ENCODE measurements around the gene TXNRD2. TPM values are rescaled to one million over a fixed set of nuclear protein-coding genes. Genes with fewer than 3 reads are reported as not detected.

The TXNRD2 gene
- total RNA-seq, 1 donor from 2014 or later = 25.7 TPM

DNA sequence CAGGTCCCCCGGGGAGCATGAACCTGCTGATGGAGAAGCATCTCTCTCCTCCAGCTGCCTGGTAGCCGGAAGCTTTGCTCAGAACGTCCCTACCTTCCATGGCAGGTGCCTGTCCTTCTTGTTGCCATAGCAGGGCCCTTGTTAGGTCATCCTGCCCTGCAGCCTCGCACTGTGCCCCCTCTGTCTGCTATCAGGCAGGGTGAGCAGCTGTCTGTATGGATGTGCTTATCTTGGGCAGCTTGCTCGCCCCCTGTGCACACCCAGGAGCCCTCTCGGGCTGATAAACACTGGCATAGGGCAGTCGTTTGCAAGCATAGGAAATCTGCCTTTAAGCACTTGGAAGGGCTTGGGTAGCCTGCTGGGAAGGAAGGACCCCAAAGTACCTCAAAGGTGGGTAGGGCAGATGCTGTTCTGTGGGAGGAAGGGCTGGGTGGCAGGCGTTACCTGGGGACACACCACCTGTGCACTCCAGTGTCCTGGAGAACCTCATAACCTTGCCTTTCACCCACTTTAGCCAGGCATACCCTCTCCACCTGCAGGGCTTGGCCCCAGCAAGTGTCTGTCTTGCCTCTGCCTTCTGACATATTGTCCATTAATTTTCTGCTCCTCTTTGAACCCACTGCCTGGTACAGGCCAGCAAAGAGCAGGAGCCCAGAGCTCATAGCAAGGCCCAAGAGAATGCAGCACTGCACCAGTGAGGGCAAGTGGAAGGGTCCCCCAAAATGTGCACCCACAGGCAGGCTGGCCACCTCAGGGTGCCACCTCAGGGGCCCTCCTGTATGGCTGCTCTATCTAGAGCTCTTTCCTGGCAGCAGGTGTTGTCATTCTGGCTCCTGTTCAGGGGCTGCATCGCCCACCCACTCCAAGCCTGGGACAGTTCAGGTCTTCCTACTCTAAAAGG lies 8.0 kb downstream of the TXNRD2 start:
- FAIRE-seq = no peak
- H3K9me3 Mint-ChIP-seq (ENCODE audit: unreplicated experiment) = peaks cover 19% of the 10 kb centered on the region
- Histone ChIP-seq H3K27me3 (ENCODE audit: insufficient read depth, low read length) (no peaks in the 10 kb centered on the region), H3K4me1 (ENCODE audit: insufficient read depth, low read length) (no peaks in the 10 kb centered on the region), H2AFZ (ENCODE audit: low read depth, low read length) (no peak overlapping the region), H3K4me3 (ENCODE audit: insufficient read depth, low read depth, low read length) (no peak overlapping the region), H3K4me2 (ENCODE audit: low read length) (no peak overlapping the region), H3K79me2 (ENCODE audit: insufficient read depth, low read length) (no peaks in the 10 kb centered on the region), H3K9ac (ENCODE audit: low read length) (no peak overlapping the region), H3K27ac (ENCODE audit: low read depth, low read length) (no peak overlapping the region), H3K36me3 (ENCODE audit: insufficient read depth, low read length) (no peaks in the 10 kb centered on the region), H4K20me1 (ENCODE audit: insufficient read depth, low read length) (no peaks in the 10 kb centered on the region), H3K9me3 (ENCODE audit: insufficient read depth, low read depth, low read length) (no peaks in the 10 kb centered on the region)
- no peaks in the 10 kb centered on the region for H3K4me1 Mint-ChIP-seq (ENCODE audit: low read depth, unreplicated experiment)
- no peak for TF ChIP-seq EZH2 (IDR thresholded peaks at IDR 0.05; ENCODE audit: insufficient read depth, low read length)
- H3K4me3 Mint-ChIP-seq (ENCODE audit: unreplicated experiment) = no peak overlapping the region
- no peak for DNase-seq (ENCODE audit: low read depth)
- H3K27me3 Mint-ChIP-seq (ENCODE audit: low read depth, unreplicated experiment) = peaks cover 4% of the 10 kb centered on the region
- H3K27ac Mint-ChIP-seq (ENCODE audit: unreplicated experiment) = no peak overlapping the region
- H3K36me3 Mint-ChIP-seq (ENCODE audit: low read depth, unreplicated experiment) = peaks cover 26% of the 10 kb centered on the region

DNA sequence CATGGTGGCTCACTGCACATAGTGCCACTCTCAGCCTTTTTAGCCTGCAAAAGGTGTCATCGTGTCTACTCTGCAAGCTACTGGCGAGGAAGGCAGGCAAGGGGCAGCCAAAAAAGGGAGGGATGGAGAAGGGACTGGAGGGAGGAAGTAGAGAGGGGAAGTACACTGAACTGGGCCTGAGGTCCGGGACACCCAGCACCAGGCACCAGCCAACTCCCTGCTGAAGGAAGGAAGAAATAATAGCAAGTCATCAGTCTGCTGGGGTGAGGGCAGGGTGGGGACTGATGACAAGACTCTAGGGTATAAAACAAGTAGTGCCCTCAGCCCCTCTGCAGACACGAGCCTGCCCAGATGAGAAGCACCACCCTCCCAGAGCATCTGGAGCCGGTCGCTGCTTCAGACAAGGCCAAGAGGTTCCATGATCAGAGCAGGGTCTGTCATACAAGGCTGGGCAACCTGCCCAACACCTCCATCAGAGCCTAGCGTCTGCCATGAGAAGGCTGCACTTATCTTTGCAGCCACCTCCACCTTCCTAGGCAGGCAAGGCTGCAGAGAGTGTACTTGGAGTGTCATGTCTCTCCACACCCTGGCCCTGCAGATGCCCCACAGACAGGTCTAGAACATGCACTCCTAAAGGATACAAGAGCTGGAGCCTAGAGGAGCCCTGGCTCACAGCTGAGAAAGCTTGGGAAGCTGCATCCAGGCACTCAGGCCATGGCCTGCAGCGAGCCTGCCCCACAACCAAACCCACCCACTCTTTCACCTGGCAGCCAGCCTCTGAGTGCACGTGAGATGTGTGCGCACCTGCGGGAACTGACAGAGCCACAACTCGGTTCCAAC lies 9.0 kb downstream of the TXNRD2 start:
- no peaks in the 10 kb centered on the region for H4K20me1 ChIP-seq (ENCODE audit: insufficient read depth, low read length)
- H3K9me3 ChIP-seq (ENCODE audit: insufficient read depth, low read depth, low read length) = no peaks in the 10 kb centered on the region
- H3K4me1 ChIP-seq (ENCODE audit: insufficient read depth, low read length) = no peaks in the 10 kb centered on the region
- no peak overlapping the region for H3K4me3 ChIP-seq (ENCODE audit: insufficient read depth, low read depth, low read length)
- H3K27ac ChIP-seq (ENCODE audit: low read depth, low read length) = no peak overlapping the region
- FAIRE-seq (no peak), DNase-seq (ENCODE audit: low read depth) (no peak)
- H3K36me3 ChIP-seq (ENCODE audit: insufficient read depth, low read length) = no peaks in the 10 kb centered on the region
- Mint-ChIP-seq H3K27me3 (ENCODE audit: low read depth, unreplicated experiment) (peaks cover 4% of the 10 kb centered on the region), H3K36me3 (ENCODE audit: low read depth, unreplicated experiment) (peaks cover 23% of the 10 kb centered on the region), H3K4me1 (ENCODE audit: low read depth, unreplicated experiment) (no peaks in the 10 kb centered on the region), H3K27ac (ENCODE audit: unreplicated experiment) (no peak overlapping the region), H3K4me3 (ENCODE audit: unreplicated experiment) (no peak overlapping the region), H3K9me3 (ENCODE audit: unreplicated experiment) (peaks cover 19% of the 10 kb centered on the region)
- no peak overlapping the region for H3K4me2 ChIP-seq (ENCODE audit: low read length)
- H3K9ac ChIP-seq (ENCODE audit: low read length) = no peak overlapping the region
- no peaks in the 10 kb centered on the region for H3K27me3 ChIP-seq (ENCODE audit: insufficient read depth, low read length)
- no peak overlapping the region for H2AFZ ChIP-seq (ENCODE audit: low read depth, low read length)
- H3K79me2 ChIP-seq (ENCODE audit: insufficient read depth, low read length) = no peaks in the 10 kb centered on the region
- no peak for TF ChIP-seq EZH2 (IDR thresholded peaks at IDR 0.05; ENCODE audit: insufficient read depth, low read length)
- TF ChIP-seq, protein P1, sequence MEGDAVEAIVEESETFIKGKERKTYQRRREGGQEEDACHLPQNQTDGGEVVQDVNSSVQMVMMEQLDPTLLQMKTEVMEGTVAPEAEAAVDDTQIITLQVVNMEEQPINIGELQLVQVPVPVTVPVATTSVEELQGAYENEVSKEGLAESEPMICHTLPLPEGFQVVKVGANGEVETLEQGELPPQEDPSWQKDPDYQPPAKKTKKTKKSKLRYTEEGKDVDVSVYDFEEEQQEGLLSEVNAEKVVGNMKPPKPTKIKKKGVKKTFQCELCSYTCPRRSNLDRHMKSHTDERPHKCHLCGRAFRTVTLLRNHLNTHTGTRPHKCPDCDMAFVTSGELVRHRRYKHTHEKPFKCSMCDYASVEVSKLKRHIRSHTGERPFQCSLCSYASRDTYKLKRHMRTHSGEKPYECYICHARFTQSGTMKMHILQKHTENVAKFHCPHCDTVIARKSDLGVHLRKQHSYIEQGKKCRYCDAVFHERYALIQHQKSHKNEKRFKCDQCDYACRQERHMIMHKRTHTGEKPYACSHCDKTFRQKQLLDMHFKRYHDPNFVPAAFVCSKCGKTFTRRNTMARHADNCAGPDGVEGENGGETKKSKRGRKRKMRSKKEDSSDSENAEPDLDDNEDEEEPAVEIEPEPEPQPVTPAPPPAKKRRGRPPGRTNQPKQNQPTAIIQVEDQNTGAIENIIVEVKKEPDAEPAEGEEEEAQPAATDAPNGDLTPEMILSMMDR (IDR thresholded peaks at IDR 0.05; ENCODE audit: insufficient read depth, low read depth, low read length) = no peak

DNA sequence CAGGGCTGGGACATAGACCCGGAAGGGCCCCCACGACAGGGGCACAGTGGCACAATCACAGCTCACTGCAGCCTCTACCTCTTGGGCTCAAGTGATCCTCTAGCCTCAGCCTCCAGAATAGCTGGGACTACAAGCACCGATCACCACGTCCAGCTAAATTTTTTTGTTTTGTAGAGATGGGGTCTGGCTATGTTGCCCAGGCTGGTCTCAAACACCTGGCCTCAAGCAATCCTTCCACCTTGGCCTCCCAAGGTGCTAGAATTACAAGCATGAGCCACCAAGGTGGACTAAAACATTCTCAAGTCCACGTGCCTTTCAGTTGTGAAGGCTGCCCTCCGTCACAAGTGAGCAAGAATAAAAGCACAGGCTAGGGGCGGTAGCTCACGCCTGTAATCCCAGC lies 10.1 kb downstream of the TXNRD2 start:
- Histone ChIP-seq H3K27ac (ENCODE audit: low read depth, low read length) (no peak overlapping the region), H2AFZ (ENCODE audit: low read depth, low read length) (no peak overlapping the region), H3K4me2 (ENCODE audit: low read length) (no peak overlapping the region), H3K27me3 (ENCODE audit: insufficient read depth, low read length) (no peaks in the 10 kb centered on the region), H4K20me1 (ENCODE audit: insufficient read depth, low read length) (no peaks in the 10 kb centered on the region), H3K79me2 (ENCODE audit: insufficient read depth, low read length) (no peaks in the 10 kb centered on the region), H3K4me3 (ENCODE audit: insufficient read depth, low read depth, low read length) (no peak overlapping the region), H3K36me3 (ENCODE audit: insufficient read depth, low read length) (no peaks in the 10 kb centered on the region), H3K9me3 (ENCODE audit: insufficient read depth, low read depth, low read length) (no peaks in the 10 kb centered on the region), H3K4me1 (ENCODE audit: insufficient read depth, low read length) (no peaks in the 10 kb centered on the region), H3K9ac (ENCODE audit: low read length) (no peak overlapping the region)
- no peaks in the 10 kb centered on the region for H3K4me1 Mint-ChIP-seq (ENCODE audit: low read depth, unreplicated experiment)
- no peak for DNase-seq (ENCODE audit: low read depth)
- H3K27me3 Mint-ChIP-seq (ENCODE audit: low read depth, unreplicated experiment) = peaks cover 4% of the 10 kb centered on the region
- TF ChIP-seq, protein P1 (IDR thresholded peaks at IDR 0.05; ENCODE audit: insufficient read depth, low read depth, low read length) = no peak
- no peak for TF ChIP-seq EZH2 (IDR thresholded peaks at IDR 0.05; ENCODE audit: insufficient read depth, low read length)
- H3K4me3 Mint-ChIP-seq (ENCODE audit: unreplicated experiment) = no peak overlapping the region
- H3K36me3 Mint-ChIP-seq (ENCODE audit: low read depth, unreplicated experiment) = peaks cover 24% of the 10 kb centered on the region
- H3K9me3 Mint-ChIP-seq (ENCODE audit: unreplicated experiment) = peaks cover 14% of the 10 kb centered on the region
- no peak for FAIRE-seq
- H3K27ac Mint-ChIP-seq (ENCODE audit: unreplicated experiment) = no peak overlapping the region
